PC-3 (cell line): Measurements from ENCODE around the gene SLC6A20.
A peak's percentile ranks its signal among the peaks of the same experiment; 100 is the strongest.

Source experiments
- EZH2 ChIP-seq: fragments of 300-600 bp; sonication (generic); IDR thresholded peaks from one replicate; pipeline ENCODE4 v1.6.1; 2017; ENCODE audit warnings: antibody characterized with exemption, mild to moderate bottlenecking, low read length; ENCODE audit not compliant: unreplicated experiment
- EZH2phosphoT487 ChIP-seq: fragments of 300-600 bp; sonication (generic); IDR thresholded peaks from 2 replicates; pipeline ENCODE4 v1.6.1; 2018; ENCODE audit warnings: mild to moderate bottlenecking, antibody characterized with exemption, low read length, borderline replicate concordance
- TF ChIP-seq, protein P1 (sequence below): fragments of 300-600 bp; sonication (generic); conservative IDR thresholded peaks from 2 replicates; pipeline ENCODE4 v1.5.1; 2017; ENCODE audit warnings: antibody characterized with exemption, low read depth, mild to moderate bottlenecking, low read length

- no peak for TF ChIP-seq EZH2
- TF ChIP-seq, protein P1, sequence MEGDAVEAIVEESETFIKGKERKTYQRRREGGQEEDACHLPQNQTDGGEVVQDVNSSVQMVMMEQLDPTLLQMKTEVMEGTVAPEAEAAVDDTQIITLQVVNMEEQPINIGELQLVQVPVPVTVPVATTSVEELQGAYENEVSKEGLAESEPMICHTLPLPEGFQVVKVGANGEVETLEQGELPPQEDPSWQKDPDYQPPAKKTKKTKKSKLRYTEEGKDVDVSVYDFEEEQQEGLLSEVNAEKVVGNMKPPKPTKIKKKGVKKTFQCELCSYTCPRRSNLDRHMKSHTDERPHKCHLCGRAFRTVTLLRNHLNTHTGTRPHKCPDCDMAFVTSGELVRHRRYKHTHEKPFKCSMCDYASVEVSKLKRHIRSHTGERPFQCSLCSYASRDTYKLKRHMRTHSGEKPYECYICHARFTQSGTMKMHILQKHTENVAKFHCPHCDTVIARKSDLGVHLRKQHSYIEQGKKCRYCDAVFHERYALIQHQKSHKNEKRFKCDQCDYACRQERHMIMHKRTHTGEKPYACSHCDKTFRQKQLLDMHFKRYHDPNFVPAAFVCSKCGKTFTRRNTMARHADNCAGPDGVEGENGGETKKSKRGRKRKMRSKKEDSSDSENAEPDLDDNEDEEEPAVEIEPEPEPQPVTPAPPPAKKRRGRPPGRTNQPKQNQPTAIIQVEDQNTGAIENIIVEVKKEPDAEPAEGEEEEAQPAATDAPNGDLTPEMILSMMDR: peak; percentile 51
- TF ChIP-seq EZH2phosphoT487: no peak
Observed at GRCh38 chr3:45793482-45794176, 2.7 kb downstream of the SLC6A20 start.
